ENCODE measurements around the gene JTB.

Gene JTB

DNA sequence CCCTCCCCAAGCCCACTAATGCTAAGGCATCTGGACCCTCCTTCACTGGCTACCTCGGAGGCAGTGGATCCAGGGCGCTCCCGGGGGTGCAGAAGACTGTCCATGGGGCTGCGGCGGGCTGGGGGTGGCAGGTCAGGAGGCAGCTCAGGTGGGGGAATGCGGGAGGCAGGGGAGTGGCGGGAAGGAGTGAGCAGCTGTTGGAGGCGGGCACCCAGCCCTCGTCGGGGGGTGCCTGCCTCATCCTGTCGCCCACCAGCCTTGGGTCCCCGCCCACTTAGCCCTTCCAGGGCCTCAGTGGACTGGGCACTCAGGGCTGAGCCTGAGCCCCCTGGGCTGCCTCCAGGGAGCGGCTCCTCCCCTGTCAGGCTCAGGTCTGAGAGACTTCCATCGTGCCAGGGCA lies 44.0 kb downstream of the JTB start:
- TF ChIP-seq TAF1 (IDR thresholded peaks at IDR 0.05; ENCODE audit: borderline replicate concordance, insufficient read depth, low read length) = no peak
- TF ChIP-seq FOXP2 (optimal IDR thresholded peaks at IDR 0.05; ENCODE audit: borderline replicate concordance, extremely low read depth, extremely low read length, insufficient read depth) = no peak
- no peak for TF ChIP-seq SIN3A (IDR thresholded peaks at IDR 0.05; ENCODE audit: borderline replicate concordance, insufficient read depth, low read length)
- TF ChIP-seq, protein P1, sequence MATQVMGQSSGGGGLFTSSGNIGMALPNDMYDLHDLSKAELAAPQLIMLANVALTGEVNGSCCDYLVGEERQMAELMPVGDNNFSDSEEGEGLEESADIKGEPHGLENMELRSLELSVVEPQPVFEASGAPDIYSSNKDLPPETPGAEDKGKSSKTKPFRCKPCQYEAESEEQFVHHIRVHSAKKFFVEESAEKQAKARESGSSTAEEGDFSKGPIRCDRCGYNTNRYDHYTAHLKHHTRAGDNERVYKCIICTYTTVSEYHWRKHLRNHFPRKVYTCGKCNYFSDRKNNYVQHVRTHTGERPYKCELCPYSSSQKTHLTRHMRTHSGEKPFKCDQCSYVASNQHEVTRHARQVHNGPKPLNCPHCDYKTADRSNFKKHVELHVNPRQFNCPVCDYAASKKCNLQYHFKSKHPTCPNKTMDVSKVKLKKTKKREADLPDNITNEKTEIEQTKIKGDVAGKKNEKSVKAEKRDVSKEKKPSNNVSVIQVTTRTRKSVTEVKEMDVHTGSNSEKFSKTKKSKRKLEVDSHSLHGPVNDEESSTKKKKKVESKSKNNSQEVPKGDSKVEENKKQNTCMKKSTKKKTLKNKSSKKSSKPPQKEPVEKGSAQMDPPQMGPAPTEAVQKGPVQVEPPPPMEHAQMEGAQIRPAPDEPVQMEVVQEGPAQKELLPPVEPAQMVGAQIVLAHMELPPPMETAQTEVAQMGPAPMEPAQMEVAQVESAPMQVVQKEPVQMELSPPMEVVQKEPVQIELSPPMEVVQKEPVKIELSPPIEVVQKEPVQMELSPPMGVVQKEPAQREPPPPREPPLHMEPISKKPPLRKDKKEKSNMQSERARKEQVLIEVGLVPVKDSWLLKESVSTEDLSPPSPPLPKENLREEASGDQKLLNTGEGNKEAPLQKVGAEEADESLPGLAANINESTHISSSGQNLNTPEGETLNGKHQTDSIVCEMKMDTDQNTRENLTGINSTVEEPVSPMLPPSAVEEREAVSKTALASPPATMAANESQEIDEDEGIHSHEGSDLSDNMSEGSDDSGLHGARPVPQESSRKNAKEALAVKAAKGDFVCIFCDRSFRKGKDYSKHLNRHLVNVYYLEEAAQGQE (IDR thresholded peaks at IDR 0.05; ENCODE audit: insufficient read depth in 1 of 2, low read depth in 2 of 2, low read length in 2 of 2) = no peak
- TF ChIP-seq POLR2AphosphoS5 (IDR thresholded peaks at IDR 0.05; ENCODE audit: low read depth, low read length) = no peak

DNA sequence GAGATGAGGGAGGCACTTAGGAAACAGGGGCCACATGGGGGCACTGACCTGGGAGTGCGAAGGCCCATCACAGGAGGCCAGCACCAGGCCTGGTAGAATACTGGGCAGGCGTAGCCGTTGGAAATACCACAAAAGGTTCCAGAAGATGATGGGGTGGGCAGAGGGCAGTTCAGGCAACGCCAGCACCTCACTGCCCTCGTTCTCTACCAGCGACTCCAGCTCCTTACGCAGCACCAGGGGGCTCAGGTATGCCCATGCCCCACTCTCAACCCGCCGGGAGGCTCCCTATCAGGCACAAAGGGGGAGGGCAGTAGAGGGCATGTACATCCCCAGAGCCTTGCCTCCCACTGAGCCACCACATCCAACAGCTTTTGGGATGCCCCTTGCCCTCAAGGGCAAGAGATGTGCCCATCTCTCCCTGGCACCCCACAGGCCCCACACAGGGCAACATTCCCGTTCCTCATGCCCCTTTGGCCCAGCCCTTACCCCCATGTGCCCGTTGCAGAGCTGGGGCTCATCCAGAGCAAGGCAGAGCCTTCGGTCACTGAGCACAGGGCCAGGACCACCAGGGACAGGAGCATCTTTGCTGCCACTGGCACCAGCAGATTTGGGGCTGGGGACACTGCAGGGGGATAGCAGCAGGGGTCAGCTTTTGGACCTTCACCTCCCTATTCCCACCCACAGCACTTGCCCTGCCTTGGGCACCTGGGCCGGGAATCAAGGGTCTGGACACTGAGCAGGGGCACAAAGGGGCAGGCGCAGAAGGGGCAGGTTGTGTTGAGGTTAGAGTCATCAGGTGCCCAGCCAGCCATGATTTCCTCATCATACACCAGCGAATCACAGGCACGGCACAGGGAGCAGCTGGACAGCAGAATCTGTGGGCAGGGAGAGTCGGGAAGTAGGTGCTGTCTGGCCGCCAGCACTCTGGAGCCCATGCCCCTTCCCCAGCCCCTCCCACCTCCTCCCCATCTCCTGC lies 45.0 kb downstream of the JTB start:
- TF ChIP-seq FOXP2 (optimal IDR thresholded peaks at IDR 0.05; ENCODE audit: borderline replicate concordance, extremely low read depth, extremely low read length, insufficient read depth) = no peak
- TF ChIP-seq, protein P1 (IDR thresholded peaks at IDR 0.05; ENCODE audit: insufficient read depth in 1 of 2, low read depth in 2 of 2, low read length in 2 of 2) = no peak
- no peak for TF ChIP-seq SIN3A (IDR thresholded peaks at IDR 0.05; ENCODE audit: borderline replicate concordance, insufficient read depth, low read length)
- no peak for TF ChIP-seq POLR2AphosphoS5 (IDR thresholded peaks at IDR 0.05; ENCODE audit: low read depth, low read length)

DNA sequence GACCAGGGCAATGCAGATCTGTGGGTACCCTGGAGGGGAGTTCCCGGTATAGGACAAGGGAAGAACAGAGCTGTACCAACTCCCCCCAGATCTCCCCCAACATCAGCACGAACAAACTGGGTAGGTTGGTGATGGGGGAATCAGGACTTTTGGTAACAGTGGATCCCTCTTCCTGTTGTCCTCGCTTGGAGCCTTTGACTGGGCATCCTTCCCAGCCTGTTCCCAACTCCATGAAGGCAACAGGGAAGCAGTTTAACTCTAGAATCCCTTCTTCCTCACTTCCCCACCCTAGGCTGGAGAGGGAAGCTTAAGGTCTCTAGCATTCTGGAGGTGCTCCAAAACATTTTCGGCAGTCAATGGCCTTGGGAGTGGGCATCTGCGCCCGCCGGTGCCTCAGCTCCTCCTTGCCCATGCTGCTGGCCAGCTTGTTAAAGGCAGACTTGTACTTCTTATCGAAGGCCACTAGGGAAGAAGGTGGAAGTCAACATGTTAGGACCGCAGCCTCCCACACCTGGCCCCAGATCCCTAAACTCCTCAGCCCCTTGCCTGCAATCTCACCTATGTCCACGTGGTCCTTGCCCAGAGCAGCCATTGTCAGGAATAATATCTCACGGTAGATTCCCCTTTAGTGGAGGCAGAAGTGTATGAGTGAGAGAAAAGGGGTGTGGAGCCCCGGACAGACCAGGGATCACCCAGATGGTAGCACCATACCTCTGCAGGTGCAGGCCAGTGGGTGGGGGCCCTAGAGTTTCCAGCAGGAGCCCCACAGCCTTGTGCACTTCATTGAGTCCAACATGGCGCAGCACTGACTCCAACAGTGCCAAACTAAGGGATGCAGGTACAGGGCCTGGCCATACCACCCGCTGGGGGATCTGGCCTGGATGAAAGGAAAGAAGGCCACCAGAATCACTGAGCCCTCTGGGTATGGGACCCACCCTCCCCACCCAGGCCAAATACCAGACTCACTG lies 47.2 kb downstream of the JTB start:
- TF ChIP-seq, protein P1 (IDR thresholded peaks at IDR 0.05; ENCODE audit: insufficient read depth in 1 of 2, low read depth in 2 of 2, low read length in 2 of 2) = no peak
- TF ChIP-seq TAF1 (IDR thresholded peaks at IDR 0.05; ENCODE audit: borderline replicate concordance, insufficient read depth, low read length) = no peak
- TF ChIP-seq POLR2AphosphoS5 (IDR thresholded peaks at IDR 0.05; ENCODE audit: low read depth, low read length) = no peak
- no peak for TF ChIP-seq FOXP2 (optimal IDR thresholded peaks at IDR 0.05; ENCODE audit: borderline replicate concordance, extremely low read depth, extremely low read length, insufficient read depth)
- no peak for TF ChIP-seq SIN3A (IDR thresholded peaks at IDR 0.05; ENCODE audit: borderline replicate concordance, insufficient read depth, low read length)

- TF ChIP-seq SIN3A (IDR thresholded peaks at IDR 0.05; ENCODE audit: borderline replicate concordance, insufficient read depth, low read length) (no peak), TAF1 (IDR thresholded peaks at IDR 0.05; ENCODE audit: borderline replicate concordance, insufficient read depth, low read length) (no peak), POLR2AphosphoS5 (IDR thresholded peaks at IDR 0.05; ENCODE audit: low read depth, low read length) (no peak), FOXP2 (optimal IDR thresholded peaks at IDR 0.05; ENCODE audit: borderline replicate concordance, extremely low read depth, extremely low read length, insufficient read depth) (no peak)
- TF ChIP-seq, protein P1 (IDR thresholded peaks at IDR 0.05; ENCODE audit: insufficient read depth in 1 of 2, low read depth in 2 of 2, low read length in 2 of 2) = no peak
Measured at GRCh38 chr1:153929426-153929825, 48.0 kb downstream of the JTB start.
